WTC11 (cell line): ENCODE measurements around the gene ALDH16A1. TPM values are rescaled to one million over a fixed set of nuclear protein-coding genes. Genes with fewer than 3 reads are reported as not detected.

ENCODE experiments used
- ATF2 ChIP-seq: sonication (generic); formaldehyde crosslinking; IDR thresholded peaks from 2 replicates; pipeline ENCODE4 v1.8.1; 2022; ENCODE audit warnings: low read depth, missing genetic modification reagents, borderline replicate concordance
- ERG ChIP-seq: fragments of 250-450 bp; sonication (Bioruptor Pico); IDR thresholded peaks from 2 replicates; pipeline ENCODE4 v1.8.0; 2021; ENCODE audit warnings: mild to moderate bottlenecking
- FOXP1 ChIP-seq: sonication (generic); formaldehyde crosslinking; IDR thresholded peaks from 2 replicates; pipeline ENCODE4 v1.8.0; 2022; ENCODE audit warnings: missing genetic modification reagents, mild to moderate bottlenecking, moderate library complexity, borderline replicate concordance
- HMGXB4 ChIP-seq: sonication (generic); formaldehyde crosslinking; IDR thresholded peaks from 2 replicates; pipeline ENCODE4 v1.8.1; 2023; ENCODE audit warnings: mild to moderate bottlenecking, moderate library complexity, missing genetic modification reagents
- IRF1 ChIP-seq: sonication (generic); formaldehyde crosslinking; IDR thresholded peaks from 2 replicates; pipeline ENCODE4 v1.8.0; 2023; ENCODE audit warnings: missing genetic modification reagents
- IRF2 ChIP-seq: sonication (generic); formaldehyde crosslinking; IDR thresholded peaks from 2 replicates; pipeline ENCODE4 v1.8.0; 2022; ENCODE audit warnings: low read depth, missing genetic modification reagents, borderline replicate concordance
- JAZF1 ChIP-seq: fragments of 250-450 bp; sonication (Bioruptor Pico); IDR thresholded peaks from 2 replicates; pipeline ENCODE4 v1.9.0; 2021; ENCODE audit warnings: moderate library complexity, mild to moderate bottlenecking, inconsistent platforms
- JUN ChIP-seq: sonication (generic); formaldehyde crosslinking; IDR thresholded peaks from 2 replicates; pipeline ENCODE4 v1.8.0; 2023; ENCODE audit warnings: mild to moderate bottlenecking, missing genetic modification reagents
- MLX ChIP-seq: sonication (generic); formaldehyde crosslinking; IDR thresholded peaks from 2 replicates; pipeline ENCODE4 v1.8.1; 2023; ENCODE audit warnings: mild to moderate bottlenecking, missing genetic modification reagents, moderate library complexity
- MYBL2 ChIP-seq: sonication (generic); formaldehyde crosslinking; IDR thresholded peaks from 2 replicates; pipeline ENCODE4 v1.8.1; 2023; ENCODE audit warnings: mild to moderate bottlenecking, moderate library complexity, missing genetic modification reagents
- NR1H2 ChIP-seq: sonication (generic); formaldehyde crosslinking; IDR thresholded peaks from 2 replicates; pipeline ENCODE4 v1.9.0; 2021; ENCODE audit warnings: mild to moderate bottlenecking, moderate library complexity, missing genetic modification reagents
- PREB ChIP-seq: sonication (generic); formaldehyde crosslinking; IDR thresholded peaks from 2 replicates; pipeline ENCODE4 v1.8.1; 2022; ENCODE audit warnings: mild to moderate bottlenecking, missing genetic modification reagents, moderate library complexity, borderline replicate concordance
- RORB ChIP-seq: fragments of 250-450 bp; sonication (Bioruptor Pico); IDR thresholded peaks from 2 replicates; pipeline ENCODE4 v1.9.0; 2021; ENCODE audit warnings: mild to moderate bottlenecking
- ZNF263 ChIP-seq: sonication (generic); formaldehyde crosslinking; IDR thresholded peaks from 2 replicates; pipeline ENCODE4 v1.8.1; 2022; ENCODE audit warnings: low read depth, mild to moderate bottlenecking, moderate library complexity, missing genetic modification reagents
- ZNF396 ChIP-seq: fragments of 250-450 bp; sonication (Bioruptor Pico); IDR thresholded peaks from 2 replicates; pipeline ENCODE4 v1.8.0; 2021; ENCODE audit warnings: mild to moderate bottlenecking, moderate library complexity, borderline replicate concordance
- ZNF416 ChIP-seq: fragments of 250-450 bp; sonication (Bioruptor Pico); IDR thresholded peaks from 2 replicates; pipeline ENCODE4 v1.9.0; 2021; ENCODE audit warnings: mild to moderate bottlenecking, inconsistent platforms
- ZNF671 ChIP-seq: fragments of 250-450 bp; sonication (Bioruptor Pico); IDR thresholded peaks from 2 replicates; pipeline ENCODE4 v1.8.0; 2021; ENCODE audit warnings: mild to moderate bottlenecking
- total RNA-seq: library from RNA; stranded (reverse); gene quantifications from 3 replicates; pipeline ENCODE4 v1.2.3, GENCODE V29; 2021
- TF ChIP-seq, protein P1 (sequence below): sonication (generic); formaldehyde crosslinking; IDR thresholded peaks from 2 replicates; pipeline ENCODE4 v1.8.0; 2022; ENCODE audit warnings: mild to moderate bottlenecking, missing genetic modification reagents
- TF ChIP-seq, protein P2 (sequence below): sonication (generic); formaldehyde crosslinking; IDR thresholded peaks from 2 replicates; pipeline ENCODE4 v1.8.0; 2022; ENCODE audit warnings: mild to moderate bottlenecking, missing genetic modification reagents
- TF ChIP-seq, protein P3 (sequence below): fragments of 250-450 bp; sonication (Bioruptor Pico); IDR thresholded peaks from 2 replicates; pipeline ENCODE4 v2.1.2; 2022; ENCODE audit warnings: mild to moderate bottlenecking, moderate library complexity
- TF ChIP-seq, protein P4 (sequence below): sonication (generic); formaldehyde crosslinking; IDR thresholded peaks from 2 replicates; pipeline ENCODE4 v1.8.1; 2022; ENCODE audit warnings: low read depth, mild to moderate bottlenecking, moderate library complexity, missing genetic modification reagents, borderline replicate concordance
- TF ChIP-seq, protein P5 (sequence below): sonication (generic); formaldehyde crosslinking; IDR thresholded peaks from 2 replicates; pipeline ENCODE4 v1.8.1; 2023; ENCODE audit warnings: mild to moderate bottlenecking, missing genetic modification reagents

ALDH16A1 gene
- total RNA-seq, 1 experiment from 2014 or later = 44.3 TPM

GRCh38 chr19:49487277-49488045 lies 34.4 kb downstream of the ALDH16A1 start, which contains the start of gene RPL13A (continued):
- no peak for TF ChIP-seq PREB
- TF ChIP-seq MYBL2 (CRISPR knock-in tag) = peak; percentile 77
- no peak for TF ChIP-seq NR1H2
- TF ChIP-seq, protein P1, sequence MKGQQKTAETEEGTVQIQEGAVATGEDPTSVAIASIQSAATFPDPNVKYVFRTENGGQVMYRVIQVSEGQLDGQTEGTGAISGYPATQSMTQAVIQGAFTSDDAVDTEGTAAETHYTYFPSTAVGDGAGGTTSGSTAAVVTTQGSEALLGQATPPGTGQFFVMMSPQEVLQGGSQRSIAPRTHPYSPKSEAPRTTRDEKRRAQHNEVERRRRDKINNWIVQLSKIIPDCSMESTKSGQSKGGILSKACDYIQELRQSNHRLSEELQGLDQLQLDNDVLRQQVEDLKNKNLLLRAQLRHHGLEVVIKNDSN (CRISPR knock-in tag) = peak; percentile 99
- peak; percentile 73; the same call in 1 of the 2 replicates for TF ChIP-seq JUN
- no peak for TF ChIP-seq MLX (CRISPR knock-in tag)
- TF ChIP-seq, protein P2, sequence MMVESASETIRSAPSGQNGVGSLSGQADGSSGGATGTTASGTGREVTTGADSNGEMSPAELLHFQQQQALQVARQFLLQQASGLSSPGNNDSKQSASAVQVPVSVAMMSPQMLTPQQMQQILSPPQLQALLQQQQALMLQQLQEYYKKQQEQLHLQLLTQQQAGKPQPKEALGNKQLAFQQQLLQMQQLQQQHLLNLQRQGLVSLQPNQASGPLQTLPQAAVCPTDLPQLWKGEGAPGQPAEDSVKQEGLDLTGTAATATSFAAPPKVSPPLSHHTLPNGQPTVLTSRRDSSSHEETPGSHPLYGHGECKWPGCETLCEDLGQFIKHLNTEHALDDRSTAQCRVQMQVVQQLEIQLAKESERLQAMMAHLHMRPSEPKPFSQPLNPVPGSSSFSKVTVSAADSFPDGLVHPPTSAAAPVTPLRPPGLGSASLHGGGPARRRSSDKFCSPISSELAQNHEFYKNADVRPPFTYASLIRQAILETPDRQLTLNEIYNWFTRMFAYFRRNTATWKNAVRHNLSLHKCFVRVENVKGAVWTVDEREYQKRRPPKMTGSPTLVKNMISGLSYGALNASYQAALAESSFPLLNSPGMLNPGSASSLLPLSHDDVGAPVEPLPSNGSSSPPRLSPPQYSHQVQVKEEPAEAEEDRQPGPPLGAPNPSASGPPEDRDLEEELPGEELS = no peak
- TF ChIP-seq HMGXB4 = 0 out of 2 replicates have a peak, but pooled peaks have one; percentile 31
- TF ChIP-seq, protein P3, sequence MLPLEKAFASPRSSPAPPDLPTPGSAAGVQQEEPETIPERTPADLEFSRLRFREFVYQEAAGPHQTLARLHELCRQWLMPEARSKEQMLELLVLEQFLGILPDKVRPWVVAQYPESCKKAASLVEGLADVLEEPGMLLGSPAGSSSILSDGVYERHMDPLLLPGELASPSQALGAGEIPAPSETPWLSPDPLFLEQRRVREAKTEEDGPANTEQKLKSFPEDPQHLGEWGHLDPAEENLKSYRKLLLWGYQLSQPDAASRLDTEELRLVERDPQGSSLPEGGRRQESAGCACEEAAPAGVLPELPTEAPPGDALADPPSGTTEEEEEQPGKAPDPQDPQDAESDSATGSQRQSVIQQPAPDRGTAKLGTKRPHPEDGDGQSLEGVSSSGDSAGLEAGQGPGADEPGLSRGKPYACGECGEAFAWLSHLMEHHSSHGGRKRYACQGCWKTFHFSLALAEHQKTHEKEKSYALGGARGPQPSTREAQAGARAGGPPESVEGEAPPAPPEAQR = no peak
- TF ChIP-seq, protein P4, sequence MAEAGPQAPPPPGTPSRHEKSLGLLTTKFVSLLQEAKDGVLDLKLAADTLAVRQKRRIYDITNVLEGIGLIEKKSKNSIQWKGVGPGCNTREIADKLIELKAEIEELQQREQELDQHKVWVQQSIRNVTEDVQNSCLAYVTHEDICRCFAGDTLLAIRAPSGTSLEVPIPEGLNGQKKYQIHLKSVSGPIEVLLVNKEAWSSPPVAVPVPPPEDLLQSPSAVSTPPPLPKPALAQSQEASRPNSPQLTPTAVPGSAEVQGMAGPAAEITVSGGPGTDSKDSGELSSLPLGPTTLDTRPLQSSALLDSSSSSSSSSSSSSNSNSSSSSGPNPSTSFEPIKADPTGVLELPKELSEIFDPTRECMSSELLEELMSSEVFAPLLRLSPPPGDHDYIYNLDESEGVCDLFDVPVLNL (CRISPR knock-in tag) = 0 out of 2 replicates have a peak, but pooled peaks have one; percentile 41
- TF ChIP-seq ERG = no peak
- no peak for TF ChIP-seq ZNF263 (CRISPR knock-in tag)
- TF ChIP-seq RORB (CRISPR knock-in tag) = peak; percentile 30; the same call in 1 of the 2 replicates
- no peak for TF ChIP-seq IRF2 (CRISPR knock-in tag)
- TF ChIP-seq ZNF396 (CRISPR knock-in tag) = no peak
- TF ChIP-seq ATF2 (CRISPR knock-in tag) = no peak
- peak; percentile 92 for TF ChIP-seq FOXP1 (CRISPR knock-in tag)
- no peak for TF ChIP-seq ZNF416 (CRISPR knock-in tag)
- peak; percentile 65; the same call in 1 of the 2 replicates for TF ChIP-seq ZNF671 (CRISPR knock-in tag)
- no peak for TF ChIP-seq JAZF1
- 0 out of 2 replicates have a peak, but pooled peaks have one; percentile 18 for TF ChIP-seq IRF1 (CRISPR knock-in tag)
- TF ChIP-seq, protein P5, sequence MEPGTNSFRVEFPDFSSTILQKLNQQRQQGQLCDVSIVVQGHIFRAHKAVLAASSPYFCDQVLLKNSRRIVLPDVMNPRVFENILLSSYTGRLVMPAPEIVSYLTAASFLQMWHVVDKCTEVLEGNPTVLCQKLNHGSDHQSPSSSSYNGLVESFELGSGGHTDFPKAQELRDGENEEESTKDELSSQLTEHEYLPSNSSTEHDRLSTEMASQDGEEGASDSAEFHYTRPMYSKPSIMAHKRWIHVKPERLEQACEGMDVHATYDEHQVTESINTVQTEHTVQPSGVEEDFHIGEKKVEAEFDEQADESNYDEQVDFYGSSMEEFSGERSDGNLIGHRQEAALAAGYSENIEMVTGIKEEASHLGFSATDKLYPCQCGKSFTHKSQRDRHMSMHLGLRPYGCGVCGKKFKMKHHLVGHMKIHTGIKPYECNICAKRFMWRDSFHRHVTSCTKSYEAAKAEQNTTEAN (CRISPR knock-in tag) = peak; percentile 67; the same call in 1 of the 2 replicates
